ENCODE results near the gene IFNK.

GRCh38 chr9:27499451-27499850, 24.6 kb upstream of the IFNK start:
- TF ChIP-seq CTCF (IDR thresholded peaks at IDR 0.05) (no peak), POLR2A (IDR thresholded peaks at IDR 0.05) (no peak)
